GM19467 (cell line): Measurements from ENCODE around the gene MECP2.

Experiments
- ATAC-seq: cut with Tn5 transposase; IDR thresholded peaks from one replicate; pipeline ENCODE4 v1.9.1; 2021; ENCODE audit warnings: mild to moderate bottlenecking, moderate library complexity; ENCODE audit not compliant: unreplicated experiment

MECP2 gene

DNA sequence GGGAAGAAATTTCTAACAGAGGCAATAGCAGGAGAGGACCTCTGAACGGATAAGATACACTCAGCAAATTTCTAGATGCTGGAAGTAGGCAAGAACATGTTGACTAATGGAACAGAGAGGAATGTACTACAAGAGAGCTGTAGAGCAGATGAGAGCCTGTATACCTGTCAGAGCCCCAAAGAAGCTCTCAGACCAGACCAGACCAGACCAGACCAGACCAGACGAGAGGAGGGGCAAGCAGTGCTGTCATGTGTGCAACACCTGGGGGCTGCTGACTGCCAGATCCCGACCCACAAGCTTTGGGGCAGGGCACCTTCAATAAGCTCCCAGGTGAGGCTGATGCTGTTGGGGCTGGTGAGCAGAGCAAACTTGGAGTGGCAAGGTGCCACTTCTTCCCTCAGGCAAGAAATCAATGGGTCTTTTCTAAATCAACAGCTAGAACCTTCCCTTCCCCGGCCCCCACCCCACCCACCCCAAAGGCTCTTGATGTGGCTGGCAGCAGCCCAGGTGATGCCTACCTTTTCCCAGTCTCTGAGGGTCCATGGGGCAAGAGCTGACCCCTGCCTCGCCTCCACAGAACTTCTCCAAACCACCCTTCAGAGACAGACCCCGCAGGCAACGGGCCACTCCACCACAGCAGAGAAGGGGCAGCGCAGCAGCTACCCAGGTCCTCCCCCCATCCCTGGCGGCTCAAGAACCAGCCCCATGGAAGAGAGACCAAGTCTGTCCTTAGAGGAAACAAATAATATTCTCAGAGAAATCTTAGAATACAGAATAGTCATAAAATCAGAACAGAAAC lies 32.7 kb downstream of the MECP2 start:
- ATAC-seq, result no peak

- ATAC-seq, result no peak
These were observed 34.3 kb downstream of the MECP2 start for GRCh38 chrX:154063234-154063633.

GRCh38 chrX:154061801-154062200 lies 35.7 kb downstream of the MECP2 start:
- no peak for ATAC-seq

DNA sequence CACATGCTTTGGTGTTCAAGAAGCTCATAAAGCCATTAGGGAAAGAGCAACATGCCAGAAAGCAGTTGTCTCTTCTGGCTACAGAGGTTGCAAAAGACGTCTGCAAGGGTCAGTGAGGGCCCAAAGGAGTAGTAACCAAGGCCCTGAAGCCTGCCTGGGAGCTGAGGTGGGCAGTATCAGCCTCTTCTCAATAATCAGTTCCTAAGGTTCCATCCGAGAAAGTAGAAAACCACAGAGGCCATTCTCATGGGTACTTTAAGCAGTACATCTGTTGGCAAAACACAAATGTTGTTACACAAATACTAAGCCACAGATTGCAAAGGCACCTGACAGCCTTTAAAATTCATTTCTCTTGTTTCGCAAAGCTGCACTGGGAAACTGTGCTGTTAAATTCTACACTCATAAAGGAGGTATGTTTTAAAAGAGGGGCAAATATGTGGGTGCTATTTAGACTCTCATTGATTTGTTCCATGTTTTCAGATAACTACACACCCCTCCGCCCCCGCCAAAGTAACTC lies 37.7 kb downstream of the MECP2 start:
- ATAC-seq, result no peak

DNA sequence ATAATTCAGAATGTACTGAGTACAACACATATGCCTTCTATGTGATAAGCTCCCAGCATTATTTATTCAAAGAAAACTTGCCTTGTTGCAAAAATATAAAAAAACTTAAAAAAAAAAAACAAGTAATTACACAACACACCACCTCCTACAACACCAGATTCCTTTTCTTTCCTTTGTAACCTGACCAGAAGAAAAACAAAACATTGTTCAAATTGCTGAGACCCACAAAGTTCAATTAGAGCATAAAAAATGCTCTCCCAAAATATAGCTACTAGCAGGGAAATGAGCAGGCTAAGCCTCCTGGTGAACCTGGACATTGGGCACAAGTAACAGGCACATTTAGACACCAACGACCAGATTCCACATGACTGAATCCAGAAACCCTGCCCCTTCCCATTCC lies 38.3 kb downstream of the MECP2 start:
- ATAC-seq, result no peak

GRCh38 chrX:154058214-154058997 lies 39.1 kb downstream of the MECP2 start:
- no peak for ATAC-seq

DNA sequence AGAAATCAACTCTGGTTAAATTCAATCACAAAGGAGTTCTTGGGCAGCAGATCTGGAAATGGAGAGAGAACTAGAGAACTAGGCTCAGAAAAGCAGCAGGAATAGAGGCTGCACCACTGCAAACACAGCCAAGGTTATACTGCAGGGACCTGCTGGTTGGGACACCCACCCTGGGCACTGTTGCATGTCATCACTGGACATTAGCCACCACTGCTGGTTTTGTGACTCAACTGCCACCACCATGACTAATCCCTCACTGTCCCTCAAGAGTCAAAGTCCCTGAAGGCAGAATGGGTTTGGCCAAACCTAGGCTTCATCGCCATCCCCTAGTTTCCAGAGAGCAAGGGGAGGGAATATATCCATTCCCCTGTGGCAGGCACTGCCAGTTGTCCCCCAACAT lies 39.7 kb downstream of the MECP2 start:
- ATAC-seq, result no peak

DNA sequence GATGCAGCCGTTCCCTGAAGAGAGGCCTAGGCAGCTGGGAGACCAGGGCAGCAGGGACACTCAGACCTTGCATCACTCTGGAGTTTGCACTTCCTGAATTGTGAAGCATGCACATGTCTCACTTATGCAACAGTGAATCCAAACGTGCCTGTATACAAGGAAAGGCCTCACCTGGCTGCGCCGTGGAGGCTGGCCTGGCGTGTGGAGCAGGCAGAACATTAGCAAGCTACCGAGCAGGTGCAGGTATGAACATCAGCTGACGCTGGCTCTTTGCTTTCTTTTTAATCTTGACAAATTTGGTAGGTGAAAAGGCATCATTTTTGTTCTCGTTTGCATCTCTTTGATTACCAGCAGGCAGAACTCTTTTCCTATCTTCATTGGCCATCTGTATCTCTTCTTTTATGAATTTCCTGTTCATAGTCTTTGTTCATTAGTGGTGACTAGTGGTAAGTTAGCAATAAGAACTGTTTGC lies 40.7 kb downstream of the MECP2 start:
- ATAC-seq, result no peak

DNA sequence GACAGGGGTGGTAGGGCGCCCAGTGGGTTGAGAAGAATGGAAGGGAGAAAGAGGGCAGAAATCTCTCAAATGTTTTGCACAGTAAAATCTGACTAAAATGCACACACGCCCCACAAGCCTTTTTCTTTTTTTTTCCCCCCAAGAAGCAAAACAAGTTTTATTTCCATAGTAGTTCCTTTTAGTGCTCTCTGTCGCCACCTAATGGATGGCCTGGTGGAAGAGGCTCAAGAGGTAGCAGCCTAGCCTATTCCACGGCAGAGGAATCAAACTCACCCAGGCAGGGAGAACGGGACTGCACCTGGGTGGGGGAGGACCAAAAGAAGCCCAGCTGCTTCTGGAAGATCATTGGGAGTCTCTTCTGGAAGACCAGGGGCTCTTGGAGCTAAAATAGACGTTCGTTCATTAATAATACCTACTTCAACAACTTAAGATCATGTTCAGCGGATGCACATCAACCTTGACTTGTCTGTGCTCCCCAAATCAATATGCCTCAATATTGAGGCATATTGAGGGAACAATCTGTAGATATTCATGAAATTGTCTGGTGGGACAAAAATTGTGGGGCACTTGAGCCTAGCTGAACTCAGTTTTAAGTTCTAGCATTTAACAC lies 46.2 kb downstream of the MECP2 start:
- no peak for ATAC-seq

- ATAC-seq, result no peak
These were observed 47.4 kb downstream of the MECP2 start for GRCh38 chrX:154050113-154050495.

GRCh38 chrX:154049209-154050112 lies 48.1 kb downstream of the MECP2 start:
- ATAC-seq, result no peak

GRCh38 chrX:154048398-154048797 lies 49.1 kb downstream of the MECP2 start:
- ATAC-seq, result no peak

DNA sequence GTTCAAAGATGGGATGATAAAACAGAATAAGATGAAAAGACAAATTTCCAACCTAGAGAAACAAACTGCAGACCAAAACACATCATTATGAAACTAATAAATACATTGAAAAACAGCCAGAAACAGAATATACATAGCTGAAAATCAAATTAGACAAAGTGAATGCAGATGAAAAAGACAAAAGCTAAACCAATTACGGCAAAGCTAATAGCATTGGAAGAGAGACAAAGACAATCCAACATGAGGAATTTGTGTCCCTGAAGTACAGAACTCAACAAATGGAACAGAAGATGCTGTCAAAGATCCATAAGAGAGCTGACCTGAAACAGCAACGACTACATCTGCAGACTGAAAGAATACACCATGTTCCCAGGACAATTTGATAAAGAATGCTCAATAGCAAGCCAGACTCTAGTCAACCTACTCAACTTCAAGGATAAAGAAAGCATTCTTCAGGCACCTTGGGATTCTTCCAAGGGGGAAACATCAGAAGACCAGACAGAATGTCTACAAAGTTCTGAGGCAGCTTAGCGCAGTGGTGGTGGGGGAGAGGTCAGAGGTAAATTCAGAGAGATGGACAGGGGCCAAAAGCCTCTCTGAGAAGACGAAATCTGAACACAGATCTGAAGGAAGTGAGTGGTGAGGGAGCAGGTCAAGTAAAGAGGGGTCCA lies 50.4 kb downstream of the MECP2 start:
- ATAC-seq, result no peak

DNA sequence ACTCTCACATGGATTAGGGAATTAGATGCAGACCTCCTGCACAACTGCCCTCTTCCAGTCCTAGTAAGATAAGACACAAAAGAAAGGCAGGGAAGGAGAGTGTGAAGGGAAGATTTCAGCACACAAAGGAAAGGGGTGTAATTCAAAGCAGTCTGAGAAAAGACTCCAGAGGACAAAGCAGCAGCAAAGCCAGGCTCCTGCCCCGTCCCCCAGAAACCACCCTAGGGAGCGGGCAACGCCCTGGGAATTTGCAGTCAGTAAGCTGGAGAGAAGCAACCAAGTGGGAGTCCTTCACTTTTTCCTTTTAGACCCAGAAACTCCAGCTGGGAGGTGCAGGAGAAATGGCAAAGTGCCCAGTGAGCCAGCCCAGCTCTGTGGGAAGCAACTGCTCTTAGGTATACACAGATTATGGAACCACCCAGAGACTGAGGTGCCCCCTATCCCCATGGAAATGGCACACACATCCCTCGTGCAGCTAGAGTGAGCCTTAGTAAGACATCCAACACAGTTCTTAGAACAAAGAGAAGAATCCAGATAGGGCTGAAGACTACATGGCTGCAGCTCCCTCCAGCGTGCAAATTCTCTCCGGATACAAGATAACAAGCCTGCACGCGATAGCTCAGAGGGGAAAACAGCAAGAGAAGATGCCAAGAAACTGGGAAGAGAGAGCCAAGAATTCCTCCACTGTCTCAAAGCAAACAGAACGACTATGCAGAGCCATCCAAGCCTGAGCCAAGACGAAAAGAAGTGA lies 51.3 kb downstream of the MECP2 start:
- ATAC-seq, result no peak

DNA sequence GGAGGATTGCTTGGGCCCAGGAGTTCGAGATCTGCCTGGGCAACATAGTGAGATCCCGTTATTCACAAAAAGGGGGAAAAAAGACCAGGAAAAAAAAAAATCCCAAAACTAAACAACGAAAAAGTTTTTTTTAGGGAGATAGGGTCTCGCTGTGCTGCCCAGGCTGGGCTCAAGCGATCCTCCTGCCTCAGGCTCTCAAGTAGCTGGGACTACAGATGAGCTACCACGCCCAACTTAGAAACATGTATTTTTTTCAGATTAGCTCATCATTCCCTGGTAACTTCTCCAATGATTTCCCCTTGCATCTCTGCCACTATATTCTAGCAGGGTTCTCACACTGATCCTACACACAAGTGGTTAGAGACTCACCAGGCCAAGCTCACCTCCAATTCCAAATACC lies 53.4 kb downstream of the MECP2 start:
- ATAC-seq, result no peak

DNA sequence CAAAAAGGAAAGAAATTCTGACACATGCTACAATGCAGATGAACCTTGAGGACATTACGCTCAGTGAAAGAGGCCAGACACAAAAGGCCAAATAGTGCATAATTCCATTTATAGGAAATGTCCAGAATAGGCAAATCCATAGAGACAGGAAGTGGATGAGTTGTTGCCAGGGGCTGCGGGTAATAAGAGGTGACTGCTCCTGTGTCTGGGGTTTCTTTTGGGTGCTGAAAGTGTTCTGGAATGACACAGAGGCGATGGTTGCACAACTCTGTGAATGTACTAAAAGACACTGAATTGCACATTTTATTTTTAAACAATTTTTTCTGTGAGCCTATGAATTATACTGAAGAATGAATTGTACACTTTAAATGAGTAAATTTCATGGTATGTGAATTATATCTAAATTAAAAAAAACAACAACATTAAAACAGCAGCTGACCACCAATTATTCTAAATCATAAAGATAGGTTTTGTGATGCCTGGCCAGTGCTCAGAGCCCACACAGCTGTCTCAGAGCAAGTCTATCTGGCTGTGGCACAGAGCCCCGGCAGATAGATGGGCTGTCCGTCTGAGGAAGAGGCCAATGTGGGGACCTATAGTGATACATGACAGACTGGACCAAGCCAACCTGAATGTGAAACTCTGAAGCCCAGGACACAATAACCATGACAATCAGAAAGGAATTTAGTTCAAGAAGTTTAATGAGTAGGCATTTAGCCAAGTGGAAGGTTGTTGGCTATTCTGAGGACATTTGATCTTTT lies 54.3 kb downstream of the MECP2 start:
- no peak for ATAC-seq

DNA sequence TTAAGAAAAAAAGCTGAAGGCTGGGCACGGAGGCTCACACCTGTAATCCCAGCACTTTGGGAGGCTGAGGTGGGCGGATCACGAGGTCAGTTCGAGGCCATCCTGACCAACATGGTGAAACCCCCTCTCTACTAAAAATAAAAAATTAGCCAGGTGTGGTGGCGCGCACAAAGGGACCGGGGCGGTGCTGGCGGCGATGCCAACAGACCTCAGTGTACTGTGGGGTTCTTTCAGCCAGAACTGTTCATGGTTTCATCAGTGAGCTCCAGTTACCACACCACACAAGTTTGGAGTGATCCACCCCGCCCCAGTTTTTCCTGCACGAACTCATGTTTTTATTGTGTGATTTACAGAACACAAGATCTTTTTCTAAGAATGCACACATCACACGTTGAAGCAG lies 56.7 kb downstream of the MECP2 start:
- ATAC-seq, result no peak

GRCh38 chrX:154040307-154040756 lies 57.2 kb downstream of the MECP2 start:
- ATAC-seq, result no peak
